ENCODE results near the gene MICOS13.

MICOS13 gene

GRCh38 chr19:5677580-5677979, 2.7 kb downstream of the MICOS13 start:
- no peak overlapping the region for H3K4me3 ChIP-seq (ENCODE audit: low read length)

GRCh38 chr19:5677136-5677535, 3.2 kb downstream of the MICOS13 start:
- Histone ChIP-seq H3K9ac (ENCODE audit: low read length) (no peak overlapping the region), H3F3A (ENCODE audit: insufficient read depth, low read length) (no peaks in the 10 kb centered on the region), H3K36me3 (replicated peaks; ENCODE audit: insufficient read depth, low read length) (no peaks in the 10 kb centered on the region), H3K79me2 (ENCODE audit: low read length) (peaks cover 13% of the 10 kb centered on the region), H3K9me2 (replicated peaks; ENCODE audit: insufficient read depth, low read length) (no peaks in the 10 kb centered on the region), H2AFZ (ENCODE audit: low read length) (no peak overlapping the region), H3K27ac (ENCODE audit: low read length) (no peak overlapping the region), H3K9me3 (replicated peaks; ENCODE audit: insufficient read depth, low read length) (no peaks in the 10 kb centered on the region), H3K4me2 (ENCODE audit: low read depth, low read length) (no peak overlapping the region), H3K4me1 (ENCODE audit: low read length) (peaks cover 7% of the 10 kb centered on the region), H3K27me3 (replicated peaks; ENCODE audit: insufficient read depth, low read length) (peaks cover 6% of the 10 kb centered on the region), H4K20me1 (ENCODE audit: insufficient read depth, low read length) (no peaks in the 10 kb centered on the region), H3K4me3 (ENCODE audit: low read length) (no peak overlapping the region)
- no peak for DNase-seq
- TF ChIP-seq CTCF (IDR thresholded peaks at IDR 0.05; ENCODE audit: low read length) (no peak), EZH2 (optimal IDR thresholded peaks at IDR 0.05; ENCODE audit: low read depth, low read length) (no peak), EZH2phosphoT487 (IDR thresholded peaks at IDR 0.05; ENCODE audit: low read length) (no peak)

More at GRCh38 chr19:5677580-5677979, 2.7 kb downstream of the MICOS13 start:
- no peak overlapping the region for H3K4me2 ChIP-seq (ENCODE audit: low read depth, low read length)
- no peak overlapping the region for H3K27ac ChIP-seq (ENCODE audit: low read length)
- peaks cover 13% of the 10 kb centered on the region for H3K79me2 ChIP-seq (ENCODE audit: low read length)
- no peak overlapping the region for H2AFZ ChIP-seq (ENCODE audit: low read length)
- peaks cover 10% of the 10 kb centered on the region for H3K27me3 ChIP-seq (replicated peaks; ENCODE audit: insufficient read depth, low read length)
- H3F3A ChIP-seq (ENCODE audit: insufficient read depth, low read length): no peaks in the 10 kb centered on the region
- H3K9me2 ChIP-seq (replicated peaks; ENCODE audit: insufficient read depth, low read length): no peaks in the 10 kb centered on the region
- H4K20me1 ChIP-seq (ENCODE audit: insufficient read depth, low read length): no peaks in the 10 kb centered on the region
- H3K9me3 ChIP-seq (replicated peaks; ENCODE audit: insufficient read depth, low read length): no peaks in the 10 kb centered on the region
- no peaks in the 10 kb centered on the region for H3K36me3 ChIP-seq (replicated peaks; ENCODE audit: insufficient read depth, low read length)
- TF ChIP-seq CTCF (IDR thresholded peaks at IDR 0.05; ENCODE audit: low read length): no peak
- TF ChIP-seq EZH2 (optimal IDR thresholded peaks at IDR 0.05; ENCODE audit: low read depth, low read length): no peak
- no peak for TF ChIP-seq EZH2phosphoT487 (IDR thresholded peaks at IDR 0.05; ENCODE audit: low read length)
- no peak for DNase-seq
- H3K9ac ChIP-seq (ENCODE audit: low read length): no peak overlapping the region
- H3K4me1 ChIP-seq (ENCODE audit: low read length): peaks cover 7% of the 10 kb centered on the region

GRCh38 chr19:5676772-5677105, 3.6 kb downstream of the MICOS13 start:
- Histone ChIP-seq H3K9ac (ENCODE audit: low read length) (no peak overlapping the region), H3K4me1 (ENCODE audit: low read length) (peaks cover 7% of the 10 kb centered on the region), H4K20me1 (ENCODE audit: insufficient read depth, low read length) (no peaks in the 10 kb centered on the region), H3K9me2 (replicated peaks; ENCODE audit: insufficient read depth, low read length) (no peaks in the 10 kb centered on the region), H3K4me2 (ENCODE audit: low read depth, low read length) (no peak overlapping the region), H3F3A (ENCODE audit: insufficient read depth, low read length) (no peaks in the 10 kb centered on the region), H2AFZ (ENCODE audit: low read length) (no peak overlapping the region), H3K9me3 (replicated peaks; ENCODE audit: insufficient read depth, low read length) (no peaks in the 10 kb centered on the region), H3K36me3 (replicated peaks; ENCODE audit: insufficient read depth, low read length) (no peaks in the 10 kb centered on the region), H3K4me3 (ENCODE audit: low read length) (no peak overlapping the region), H3K27me3 (replicated peaks; ENCODE audit: insufficient read depth, low read length) (peaks cover 2% of the 10 kb centered on the region; the same call in 1 of the 2 replicates), H3K79me2 (ENCODE audit: low read length) (peaks cover 13% of the 10 kb centered on the region), H3K27ac (ENCODE audit: low read length) (no peak overlapping the region)
- TF ChIP-seq EZH2phosphoT487 (IDR thresholded peaks at IDR 0.05; ENCODE audit: low read length) (no peak), CTCF (IDR thresholded peaks at IDR 0.05; ENCODE audit: low read length) (no peak), EZH2 (optimal IDR thresholded peaks at IDR 0.05; ENCODE audit: low read depth, low read length) (no peak)
- peak; percentile 5 for DNase-seq
